Measurements from ENCODE around the gene REST. TPM values are rescaled to one million over a fixed set of nuclear protein-coding genes. Genes with fewer than 3 reads are reported as not detected.

The REST gene
- total RNA-seq, 1 donor from 2014 or later, result 74.8 TPM

- no peaks in the 10 kb centered on the region for H3K79me2 ChIP-seq (ENCODE audit: insufficient read depth, low read length)
- peaks cover 14% of the 10 kb centered on the region for H3K36me3 Mint-ChIP-seq (ENCODE audit: low read depth, unreplicated experiment)
Observed at GRCh38 chr4:56940971-56941370, 33.3 kb downstream of the REST start.

GRCh38 chr4:56941403-56941802 is 33.7 kb downstream of the REST start:
- FAIRE-seq, result no peak
- H3K4me1 Mint-ChIP-seq (ENCODE audit: low read depth, unreplicated experiment), result peaks cover 8% of the 10 kb centered on the region
- peaks cover 4% of the 10 kb centered on the region for H3K36me3 ChIP-seq (ENCODE audit: insufficient read depth, low read length)

More at GRCh38 chr4:56940971-56941370, 33.3 kb downstream of the REST start:
- TF ChIP-seq CTCF (IDR thresholded peaks at IDR 0.05; ENCODE audit: insufficient read depth, low read depth, low read length) (no peak), EZH2 (IDR thresholded peaks at IDR 0.05; ENCODE audit: insufficient read depth, low read length) (no peak)
- Mint-ChIP-seq H3K4me3 (ENCODE audit: unreplicated experiment) (no peak overlapping the region), H3K27me3 (ENCODE audit: low read depth, unreplicated experiment) (no peaks in the 10 kb centered on the region), H3K27ac (ENCODE audit: unreplicated experiment) (no peak overlapping the region), H3K4me1 (ENCODE audit: low read depth, unreplicated experiment) (peaks cover 8% of the 10 kb centered on the region), H3K9me3 (ENCODE audit: unreplicated experiment) (peaks cover 2% of the 10 kb centered on the region)
- H3K27ac ChIP-seq (ENCODE audit: low read depth, low read length), result no peak overlapping the region
- H3K4me2 ChIP-seq (ENCODE audit: low read length), result no peak overlapping the region
- H3K36me3 ChIP-seq (ENCODE audit: insufficient read depth, low read length), result peaks cover 4% of the 10 kb centered on the region
- H3K9ac ChIP-seq (ENCODE audit: low read length), result no peak overlapping the region
- H3K9me3 ChIP-seq (ENCODE audit: insufficient read depth, low read depth, low read length), result no peaks in the 10 kb centered on the region
- H2AFZ ChIP-seq (ENCODE audit: low read depth, low read length), result no peak overlapping the region
- FAIRE-seq, result no peak
- H3K4me1 ChIP-seq (ENCODE audit: insufficient read depth, low read length), result peaks cover 4% of the 10 kb centered on the region
- DNase-seq (ENCODE audit: low read depth), result no peak
- H4K20me1 ChIP-seq (ENCODE audit: insufficient read depth, low read length), result no peaks in the 10 kb centered on the region
- no peak overlapping the region for H3K4me3 ChIP-seq (ENCODE audit: insufficient read depth, low read depth, low read length)
- H3K27me3 ChIP-seq (ENCODE audit: insufficient read depth, low read length), result no peaks in the 10 kb centered on the region

More at GRCh38 chr4:56941403-56941802, 33.7 kb downstream of the REST start:
- Histone ChIP-seq H3K4me3 (ENCODE audit: insufficient read depth, low read depth, low read length) (no peak overlapping the region), H3K9me3 (ENCODE audit: insufficient read depth, low read depth, low read length) (no peaks in the 10 kb centered on the region), H3K79me2 (ENCODE audit: insufficient read depth, low read length) (no peaks in the 10 kb centered on the region), H3K9ac (ENCODE audit: low read length) (no peak overlapping the region), H3K27ac (ENCODE audit: low read depth, low read length) (no peak overlapping the region), H2AFZ (ENCODE audit: low read depth, low read length) (no peak overlapping the region), H3K27me3 (ENCODE audit: insufficient read depth, low read length) (no peaks in the 10 kb centered on the region), H4K20me1 (ENCODE audit: insufficient read depth, low read length) (no peaks in the 10 kb centered on the region), H3K4me1 (ENCODE audit: insufficient read depth, low read length) (peaks cover 4% of the 10 kb centered on the region), H3K4me2 (ENCODE audit: low read length) (no peak overlapping the region)
- Mint-ChIP-seq H3K27me3 (ENCODE audit: low read depth, unreplicated experiment) (no peaks in the 10 kb centered on the region), H3K4me3 (ENCODE audit: unreplicated experiment) (no peak overlapping the region), H3K27ac (ENCODE audit: unreplicated experiment) (no peak overlapping the region), H3K36me3 (ENCODE audit: low read depth, unreplicated experiment) (peaks cover 12% of the 10 kb centered on the region), H3K9me3 (ENCODE audit: unreplicated experiment) (peaks cover 2% of the 10 kb centered on the region)
- no peak for TF ChIP-seq EZH2 (IDR thresholded peaks at IDR 0.05; ENCODE audit: insufficient read depth, low read length)
- no peak for TF ChIP-seq CTCF (IDR thresholded peaks at IDR 0.05; ENCODE audit: insufficient read depth, low read depth, low read length)
- no peak for DNase-seq (ENCODE audit: low read depth)

Data from astrocyte (in vitro differentiated cells and primary cell).